ENCODE data around the gene ITGA3.

- TF ChIP-seq CTCF (IDR thresholded peaks at IDR 0.05; ENCODE audit: poor library complexity) (no peak), EZH2 (IDR thresholded peaks at IDR 0.05; ENCODE audit: borderline replicate concordance) (no peak)
Measured at GRCh38 chr17:50047488-50048126, 8.3 kb upstream of the ITGA3 start.

All from hepatocyte (in vitro differentiated cells).